SU-DHL-6 (cell line): Measurements from ENCODE around the gene KRT14.
"Not testable (repeated sequence)": the region's sequence is repeated elsewhere in the genome, so short reads cannot be mapped to it uniquely, and the experiment has no call there.

ENCODE experiments used
- H2AFZ ChIP-seq: fragments of 200-600 bp; sonication (generic); 2 replicates; pipeline ENCODE4 v1.6.1; 2014; ENCODE audit warnings: low read depth, mild to moderate bottlenecking, moderate library complexity, mixed read lengths, antibody characterized with exemption, low read length; ENCODE audit not compliant: severe bottlenecking
- H3F3A ChIP-seq: fragments of 200-600 bp; shearing (Covaris generic); 2 replicates; pipeline ENCODE4 v1.6.0; 2016; ENCODE audit warnings: antibody characterized with exemption, mild to moderate bottlenecking; ENCODE audit not compliant: insufficient read depth
- H3K27ac ChIP-seq: fragments of 200-600 bp; sonication (generic); 2 replicates; pipeline ENCODE4 v1.5.1; 2016; ENCODE audit warnings: low read depth, mild to moderate bottlenecking, low read length, moderate library complexity, mixed read lengths
- H3K27me3 ChIP-seq: fragments of 200-600 bp; sonication (generic), shearing (Covaris generic); 2 replicates; pipeline ENCODE4 v1.6.0; 2014; ENCODE audit warnings: mild to moderate bottlenecking, low read length
- H3K36me3 ChIP-seq: fragments of 200-600 bp; sonication (generic); 2 replicates; pipeline ENCODE4 v1.6.1; 2014; ENCODE audit warnings: mild to moderate bottlenecking, low read length, mixed read lengths
- H3K4me2 ChIP-seq: fragments of 300-600, 200-600 bp; shearing (Covaris generic), sonication (generic); 2 replicates; pipeline ENCODE4 v1.6.0; 2014; ENCODE audit warnings: low read length, low read depth, mild to moderate bottlenecking; ENCODE audit not compliant: poor library complexity, severe bottlenecking
- H3K4me3 ChIP-seq: fragments of 200-600 bp; sonication (generic); 2 replicates; pipeline ENCODE4 v1.5.1; 2014; ENCODE audit warnings: antibody characterized with exemption, low read length, mild to moderate bottlenecking, mixed read lengths; ENCODE audit not compliant: insufficient read depth, poor library complexity, severe bottlenecking
- H3K79me2 ChIP-seq: fragments of 200-600 bp; sonication (generic); 2 replicates; pipeline ENCODE4 v1.6.1; 2014; ENCODE audit warnings: mild to moderate bottlenecking, low read length, moderate library complexity; ENCODE audit not compliant: insufficient read depth
- H3K9ac ChIP-seq: fragments of 200-600 bp; sonication (generic); 2 replicates; pipeline ENCODE4 v1.7.0; 2014; ENCODE audit warnings: mild to moderate bottlenecking, low read length
- H3K9me2 ChIP-seq: fragments of 200-600 bp; sonication (generic); replicated peaks from 2 replicates; pipeline ENCODE4 v1.6.1; 2014; ENCODE audit warnings: low read length; ENCODE audit not compliant: insufficient read depth
- H3K9me3 ChIP-seq: fragments of 200-600 bp; sonication (generic); 2 replicates; pipeline ENCODE4 v1.6.1; 2014; ENCODE audit warnings: low read length, mixed read lengths; ENCODE audit not compliant: insufficient read depth
- H4K20me1 ChIP-seq: fragments of 200-600 bp; sonication (generic); 2 replicates; pipeline ENCODE4 v1.6.1; 2014; ENCODE audit warnings: low read depth, mild to moderate bottlenecking, antibody characterized with exemption, low read length, moderate library complexity, mixed read lengths
- EZH2phosphoT487 ChIP-seq: fragments of 200-600 bp; sonication (generic), shearing (Covaris generic); conservative IDR thresholded peaks from 2 replicates; pipeline ENCODE4 v1.6.1; 2018; ENCODE audit warnings: mild to moderate bottlenecking, antibody characterized with exemption, low read length, moderate library complexity, mixed read lengths
- TF ChIP-seq, protein P1 (sequence below): fragments of 200-600 bp; sonication (generic); IDR thresholded peaks from one replicate; pipeline ENCODE4 v1.5.1; 2017; ENCODE audit warnings: antibody characterized with exemption, mild to moderate bottlenecking, low read length, moderate library complexity; ENCODE audit not compliant: insufficient read depth, poor library complexity, severe bottlenecking

KRT14 gene

DNA sequence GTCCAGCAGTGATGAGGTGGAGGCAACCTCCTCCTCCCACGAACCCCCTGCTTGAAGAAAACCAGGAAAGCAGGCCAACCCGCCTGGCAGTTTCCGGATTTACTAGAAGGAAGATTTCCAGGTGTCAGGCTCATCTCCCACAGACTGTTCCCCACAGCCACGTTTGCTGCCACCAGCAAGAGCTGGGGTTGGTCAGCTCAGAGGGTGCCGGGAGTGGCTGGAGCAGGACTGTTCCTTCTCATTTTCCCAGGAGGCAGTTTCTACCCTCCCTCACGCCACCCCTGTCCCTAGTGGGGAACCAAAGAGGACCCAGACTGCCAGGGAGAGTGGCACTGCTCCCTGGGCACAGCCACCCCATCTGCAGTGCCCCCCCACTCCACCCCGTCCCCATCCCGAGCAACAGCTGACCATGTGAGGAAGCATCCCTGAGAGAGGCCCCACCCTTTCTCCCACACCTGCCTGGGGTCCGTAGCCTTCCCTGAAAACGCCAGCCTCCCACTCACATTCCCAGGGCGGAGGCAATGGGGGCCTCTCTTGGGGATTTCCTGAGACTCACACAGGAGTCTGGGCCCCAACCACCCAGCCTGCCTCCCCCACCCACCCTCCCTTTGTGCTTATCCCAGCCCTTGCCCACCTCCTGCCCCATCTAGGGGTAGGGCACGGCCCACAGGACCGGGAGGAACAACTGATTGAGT, 31.8 kb upstream of the KRT14 start:
- H3K9me3 ChIP-seq, result no peaks in the 10 kb centered on the region
- no peaks in the 10 kb centered on the region for H3K27me3 ChIP-seq
- no peak overlapping the region for H2AFZ ChIP-seq
- TF ChIP-seq EZH2phosphoT487, result no peak
- TF ChIP-seq, protein P1, sequence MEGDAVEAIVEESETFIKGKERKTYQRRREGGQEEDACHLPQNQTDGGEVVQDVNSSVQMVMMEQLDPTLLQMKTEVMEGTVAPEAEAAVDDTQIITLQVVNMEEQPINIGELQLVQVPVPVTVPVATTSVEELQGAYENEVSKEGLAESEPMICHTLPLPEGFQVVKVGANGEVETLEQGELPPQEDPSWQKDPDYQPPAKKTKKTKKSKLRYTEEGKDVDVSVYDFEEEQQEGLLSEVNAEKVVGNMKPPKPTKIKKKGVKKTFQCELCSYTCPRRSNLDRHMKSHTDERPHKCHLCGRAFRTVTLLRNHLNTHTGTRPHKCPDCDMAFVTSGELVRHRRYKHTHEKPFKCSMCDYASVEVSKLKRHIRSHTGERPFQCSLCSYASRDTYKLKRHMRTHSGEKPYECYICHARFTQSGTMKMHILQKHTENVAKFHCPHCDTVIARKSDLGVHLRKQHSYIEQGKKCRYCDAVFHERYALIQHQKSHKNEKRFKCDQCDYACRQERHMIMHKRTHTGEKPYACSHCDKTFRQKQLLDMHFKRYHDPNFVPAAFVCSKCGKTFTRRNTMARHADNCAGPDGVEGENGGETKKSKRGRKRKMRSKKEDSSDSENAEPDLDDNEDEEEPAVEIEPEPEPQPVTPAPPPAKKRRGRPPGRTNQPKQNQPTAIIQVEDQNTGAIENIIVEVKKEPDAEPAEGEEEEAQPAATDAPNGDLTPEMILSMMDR, result no peak
- H3K27ac ChIP-seq, result no peak overlapping the region
- no peaks in the 10 kb centered on the region for H4K20me1 ChIP-seq
- no peaks in the 10 kb centered on the region for H3K9me2 ChIP-seq
- no peak overlapping the region for H3K9ac ChIP-seq
- H3F3A ChIP-seq, result no peaks in the 10 kb centered on the region
- H3K36me3 ChIP-seq, result no peaks in the 10 kb centered on the region
- H3K4me3 ChIP-seq, result no peak overlapping the region
- H3K79me2 ChIP-seq, result no peaks in the 10 kb centered on the region
- no peak overlapping the region for H3K4me2 ChIP-seq

DNA sequence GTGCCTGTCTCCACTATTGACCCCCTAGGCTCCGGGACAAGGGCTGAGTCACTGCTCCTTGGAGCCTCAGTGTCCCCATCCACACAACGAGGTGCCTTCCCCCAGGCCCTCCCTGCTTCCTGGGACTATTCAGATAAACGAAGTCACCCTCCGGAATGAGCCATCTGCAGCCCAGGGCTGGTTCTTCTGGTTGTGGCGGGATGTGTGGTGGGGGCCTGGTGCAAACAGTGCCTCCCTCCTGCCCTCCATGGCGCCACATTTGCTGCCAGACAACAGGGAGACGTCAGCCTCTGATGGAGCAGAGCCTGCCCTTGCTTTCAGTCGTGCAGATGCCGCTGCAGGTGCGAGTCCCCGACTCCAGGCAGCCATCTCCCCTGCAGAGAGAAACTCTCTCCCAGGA, 31.0 kb upstream of the KRT14 start:
- Histone ChIP-seq H3K4me3 (no peak overlapping the region), H3K36me3 (no peaks in the 10 kb centered on the region), H2AFZ (no peak overlapping the region), H3K27me3 (no peaks in the 10 kb centered on the region), H4K20me1 (no peaks in the 10 kb centered on the region), H3K9ac (no peak overlapping the region), H3K27ac (no peak overlapping the region), H3K4me2 (no peak overlapping the region), H3K9me3 (no peaks in the 10 kb centered on the region), H3K79me2 (no peaks in the 10 kb centered on the region), H3F3A (no peaks in the 10 kb centered on the region), H3K9me2 (no peaks in the 10 kb centered on the region)
- TF ChIP-seq EZH2phosphoT487, result no peak
- TF ChIP-seq, protein P1, result no peak

DNA sequence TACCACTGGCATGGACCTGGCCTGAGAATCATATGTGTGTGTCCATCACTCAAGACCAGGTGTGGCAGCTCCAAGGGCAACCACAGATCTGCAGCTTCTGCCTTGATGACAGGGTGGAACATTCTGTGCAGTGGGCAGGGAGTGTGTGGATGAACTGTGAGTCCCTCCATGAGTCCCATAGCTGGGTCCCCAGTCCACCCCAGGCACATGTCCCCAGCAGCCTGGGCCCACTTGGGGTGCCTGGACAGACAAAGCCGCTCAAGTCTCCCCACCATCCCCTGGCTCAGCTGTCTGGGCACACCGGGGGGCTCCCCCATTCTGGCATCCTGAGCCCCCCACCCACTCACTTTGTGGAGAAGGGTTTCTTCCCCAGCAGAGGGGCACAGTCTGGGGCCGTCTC, 30.4 kb upstream of the KRT14 start:
- no peak overlapping the region for H3K27ac ChIP-seq
- TF ChIP-seq EZH2phosphoT487, result no peak
- TF ChIP-seq, protein P1, result no peak
- no peaks in the 10 kb centered on the region for H3K9me3 ChIP-seq
- H3K36me3 ChIP-seq, result no peaks in the 10 kb centered on the region
- no peak overlapping the region for H3K4me2 ChIP-seq
- no peaks in the 10 kb centered on the region for H3K9me2 ChIP-seq
- H3K9ac ChIP-seq, result no peak overlapping the region
- no peaks in the 10 kb centered on the region for H3K27me3 ChIP-seq
- H3F3A ChIP-seq, result no peaks in the 10 kb centered on the region
- no peak overlapping the region for H2AFZ ChIP-seq
- no peaks in the 10 kb centered on the region for H3K79me2 ChIP-seq
- H3K4me3 ChIP-seq, result no peak overlapping the region
- no peaks in the 10 kb centered on the region for H4K20me1 ChIP-seq

DNA sequence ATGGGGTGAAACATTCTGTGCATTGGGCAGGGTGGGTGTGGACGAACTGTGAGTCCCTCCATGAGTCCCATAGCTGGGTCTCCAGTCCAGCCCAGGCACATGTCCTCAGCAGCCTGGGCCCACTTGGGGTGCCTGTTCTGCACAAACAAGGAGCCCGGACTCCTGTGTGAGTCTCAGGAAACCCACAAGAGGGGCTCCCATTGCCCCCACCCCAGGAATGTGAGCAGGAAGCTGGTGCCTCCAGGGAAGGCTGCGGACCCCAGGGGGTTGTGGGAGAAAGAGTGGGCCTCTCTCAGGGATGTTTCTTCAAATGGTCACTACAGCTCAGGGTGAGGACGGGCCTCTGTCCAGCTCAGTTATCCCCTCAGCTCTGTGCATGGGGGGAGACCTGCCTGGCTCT, 29.8 kb upstream of the KRT14 start:
- H3K27me3 ChIP-seq, H3K9ac ChIP-seq, H3K4me2 ChIP-seq, H3K79me2 ChIP-seq, H3K4me3 ChIP-seq, H4K20me1 ChIP-seq, H3K27ac ChIP-seq, H3K9me3 ChIP-seq, H3K36me3 ChIP-seq, H2AFZ ChIP-seq, H3F3A ChIP-seq, H3K9me2 ChIP-seq: not testable (repeated sequence)
